ENCODE data around the gene GH1.

The GH1 gene

DNA sequence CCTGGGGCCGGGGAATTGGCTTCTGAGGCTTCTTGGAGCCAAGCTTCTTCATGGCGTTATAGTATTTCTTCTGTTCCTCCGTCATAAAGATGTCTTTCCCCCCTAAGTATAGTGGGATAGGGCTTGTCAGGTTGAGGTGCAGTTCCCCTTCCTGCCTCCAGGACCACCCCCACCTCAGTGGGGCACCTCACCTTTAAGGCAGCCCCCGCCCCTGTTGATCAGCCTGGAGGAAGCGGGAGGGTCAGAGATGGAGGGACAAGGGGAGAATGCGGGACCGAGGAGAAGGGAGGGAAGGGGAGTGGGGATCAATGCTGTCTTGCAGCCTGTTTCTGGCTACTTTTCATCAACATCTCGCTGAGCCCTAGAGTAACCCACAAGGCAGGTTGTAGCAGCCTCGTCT is 25.1 kb upstream of the GH1 start:
- no peak for DNase-seq (ENCODE audit: low spot score)
- TF ChIP-seq, protein P1, sequence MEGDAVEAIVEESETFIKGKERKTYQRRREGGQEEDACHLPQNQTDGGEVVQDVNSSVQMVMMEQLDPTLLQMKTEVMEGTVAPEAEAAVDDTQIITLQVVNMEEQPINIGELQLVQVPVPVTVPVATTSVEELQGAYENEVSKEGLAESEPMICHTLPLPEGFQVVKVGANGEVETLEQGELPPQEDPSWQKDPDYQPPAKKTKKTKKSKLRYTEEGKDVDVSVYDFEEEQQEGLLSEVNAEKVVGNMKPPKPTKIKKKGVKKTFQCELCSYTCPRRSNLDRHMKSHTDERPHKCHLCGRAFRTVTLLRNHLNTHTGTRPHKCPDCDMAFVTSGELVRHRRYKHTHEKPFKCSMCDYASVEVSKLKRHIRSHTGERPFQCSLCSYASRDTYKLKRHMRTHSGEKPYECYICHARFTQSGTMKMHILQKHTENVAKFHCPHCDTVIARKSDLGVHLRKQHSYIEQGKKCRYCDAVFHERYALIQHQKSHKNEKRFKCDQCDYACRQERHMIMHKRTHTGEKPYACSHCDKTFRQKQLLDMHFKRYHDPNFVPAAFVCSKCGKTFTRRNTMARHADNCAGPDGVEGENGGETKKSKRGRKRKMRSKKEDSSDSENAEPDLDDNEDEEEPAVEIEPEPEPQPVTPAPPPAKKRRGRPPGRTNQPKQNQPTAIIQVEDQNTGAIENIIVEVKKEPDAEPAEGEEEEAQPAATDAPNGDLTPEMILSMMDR (IDR thresholded peaks at IDR 0.05) = no peak

DNA sequence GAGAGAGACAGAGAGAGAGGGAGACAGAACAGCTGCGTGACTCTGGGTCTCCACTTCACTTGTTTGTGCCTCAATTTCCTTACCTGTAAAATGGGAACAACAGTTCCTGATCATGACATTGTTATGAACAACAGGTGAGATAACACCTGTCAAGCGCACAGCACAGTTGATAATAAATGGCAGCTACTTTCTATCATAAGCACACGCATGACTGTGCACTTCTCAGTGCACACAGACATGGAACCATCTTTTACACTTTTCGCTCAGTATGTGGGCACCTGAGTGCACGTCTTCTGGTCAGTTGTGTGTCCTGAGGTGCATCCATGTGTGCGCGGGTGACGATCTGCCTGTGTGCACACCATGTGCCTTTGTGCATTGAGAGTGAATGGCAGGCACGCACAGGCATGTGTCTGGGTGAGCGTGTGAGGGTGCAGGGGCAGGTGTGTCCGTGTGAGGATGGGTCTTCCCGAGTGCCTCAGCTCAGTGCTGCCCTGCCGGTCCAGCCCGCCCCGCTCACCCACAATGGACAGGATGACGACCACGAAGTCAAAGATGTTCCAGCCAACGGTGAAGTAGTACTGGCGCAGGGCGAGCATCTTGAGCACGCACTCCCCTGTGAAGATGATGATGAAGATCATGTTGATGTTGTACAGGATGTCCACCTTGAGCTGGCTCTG is 23.8 kb upstream of the GH1 start:
- DNase-seq (ENCODE audit: low spot score) = no peak

More for the DNA sequence above, 25.1 kb upstream of the GH1 start:
- H3K27ac ChIP-seq = no peak overlapping the region
- no peak overlapping the region for H3K4me3 ChIP-seq

DNA sequence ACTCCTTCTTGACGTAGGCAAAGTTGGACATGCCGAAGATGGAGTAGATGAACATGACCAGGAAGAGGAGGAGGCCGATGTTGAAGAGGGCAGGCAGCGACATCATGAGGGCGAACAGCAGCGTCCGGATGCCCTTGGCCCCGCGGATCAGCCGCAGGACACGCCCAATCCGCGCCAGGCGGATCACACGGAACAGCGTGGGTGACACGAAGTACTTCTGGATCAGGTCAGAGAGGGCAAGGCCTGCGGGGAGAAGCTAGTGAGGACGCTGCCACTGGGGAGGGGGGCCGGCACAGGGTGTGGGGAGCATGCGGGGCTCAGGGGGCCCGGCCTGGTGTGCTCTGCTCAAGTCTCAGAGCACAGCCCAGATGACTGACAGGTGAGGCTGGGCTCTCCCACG is 23.1 kb upstream of the GH1 start:
- DNase-seq (ENCODE audit: low spot score) = no peak
- TF ChIP-seq, protein P1 (IDR thresholded peaks at IDR 0.05) = no peak
- Histone ChIP-seq H3K4me3 (no peak overlapping the region), H3K27ac (no peak overlapping the region)

More for the DNA sequence above, 23.8 kb upstream of the GH1 start:
- Histone ChIP-seq H3K4me3 (no peak overlapping the region), H3K27ac (no peak overlapping the region)
- TF ChIP-seq, protein P1 (IDR thresholded peaks at IDR 0.05) = no peak

DNA sequence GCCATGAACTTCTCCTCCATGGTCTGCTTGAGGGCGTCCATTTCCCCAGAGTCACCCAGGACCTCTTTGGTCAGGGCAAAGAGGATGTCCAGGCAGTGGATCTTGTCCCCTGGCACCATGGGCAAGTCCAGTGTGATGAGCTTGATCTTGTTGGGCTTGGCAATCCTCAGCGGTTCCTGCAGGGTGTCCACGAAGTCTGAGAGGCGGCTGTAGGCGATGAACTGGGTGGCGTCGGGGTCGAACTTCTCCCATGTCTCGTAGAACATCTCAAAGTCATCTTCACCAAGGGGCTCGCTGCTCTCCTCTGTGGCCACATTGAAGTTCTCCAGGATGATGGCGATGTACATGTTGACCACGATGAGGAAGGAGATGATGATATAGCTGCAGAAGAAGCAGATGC is 22.5 kb upstream of the GH1 start:
- H3K27ac ChIP-seq = no peak overlapping the region
- TF ChIP-seq, protein P1 (IDR thresholded peaks at IDR 0.05) = no peak
- DNase-seq (ENCODE audit: low spot score) = no peak
- no peak overlapping the region for H3K4me3 ChIP-seq

DNA sequence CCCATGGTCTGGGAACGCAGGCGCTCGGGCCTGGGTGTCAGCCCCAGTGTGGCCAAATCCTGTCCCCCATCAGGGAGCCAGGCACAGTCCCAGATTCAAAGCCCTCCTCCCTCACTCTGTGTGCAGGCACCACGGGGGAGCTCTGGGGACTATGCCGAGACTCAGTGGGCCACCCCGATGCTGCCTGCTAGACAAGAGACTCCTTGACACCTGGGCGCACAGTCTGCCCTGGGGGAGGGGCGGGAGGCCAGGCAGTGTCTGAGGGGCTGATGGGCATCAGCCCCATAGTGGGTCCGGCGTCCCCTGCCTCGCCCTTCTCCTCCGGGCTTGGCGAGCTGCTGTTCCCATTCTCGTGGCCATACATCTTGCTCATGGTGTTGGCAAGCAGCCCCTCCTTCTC is 21.9 kb upstream of the GH1 start:
- TF ChIP-seq, protein P1 (IDR thresholded peaks at IDR 0.05) = no peak
- Histone ChIP-seq H3K27ac (no peak overlapping the region), H3K4me3 (no peak overlapping the region)
- no peak for DNase-seq (ENCODE audit: low spot score)

DNA sequence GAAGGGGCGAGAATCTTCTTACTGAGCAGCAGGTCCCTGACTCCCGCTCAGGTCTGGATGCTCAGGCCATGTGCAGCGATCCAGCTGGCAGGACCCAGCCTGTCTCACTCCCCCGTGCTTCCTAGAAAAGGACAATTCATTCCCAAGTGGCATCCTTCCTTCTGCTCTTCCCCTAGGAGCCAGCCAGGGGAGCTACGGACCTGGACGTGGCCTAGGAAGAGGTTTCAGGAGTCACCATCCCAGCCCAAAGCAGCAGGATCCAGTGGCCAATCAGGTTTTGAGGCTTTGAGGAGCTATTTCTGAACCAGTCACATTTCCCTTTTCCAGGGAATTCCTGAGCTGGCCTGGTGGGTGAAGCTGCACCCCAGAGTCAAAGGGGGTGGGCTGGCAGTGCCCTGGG is 21.2 kb upstream of the GH1 start:
- no peak for DNase-seq (ENCODE audit: low spot score)
- Histone ChIP-seq H3K4me3 (no peak overlapping the region), H3K27ac (no peak overlapping the region)
- TF ChIP-seq, protein P1 (IDR thresholded peaks at IDR 0.05) = no peak

DNA sequence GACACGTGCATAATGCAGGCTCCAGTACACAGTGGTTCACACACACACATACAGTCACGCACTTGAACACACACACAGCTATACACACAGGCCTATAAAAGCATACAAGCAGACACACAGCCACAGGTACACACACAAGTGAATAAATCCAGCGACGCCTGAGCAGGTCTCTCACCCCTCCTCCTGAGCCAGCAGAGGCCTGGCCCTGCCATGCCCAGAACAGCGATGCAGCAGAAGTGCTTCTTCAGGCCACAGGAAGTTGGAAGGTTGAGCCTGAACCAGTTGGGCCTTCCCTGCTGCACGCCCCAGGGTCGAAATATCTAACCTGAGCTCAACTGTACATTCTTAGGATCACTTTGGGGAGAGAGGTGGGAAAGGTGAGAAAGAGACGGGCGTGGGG is 20.8 kb upstream of the GH1 start:
- DNase-seq (ENCODE audit: low spot score) = no peak
- no peak overlapping the region for H3K27ac ChIP-seq
- TF ChIP-seq, protein P1 (IDR thresholded peaks at IDR 0.05) = no peak
- no peak overlapping the region for H3K4me3 ChIP-seq
